Measurements from ENCODE around the gene MTCL3.

MTCL3 gene

DNA sequence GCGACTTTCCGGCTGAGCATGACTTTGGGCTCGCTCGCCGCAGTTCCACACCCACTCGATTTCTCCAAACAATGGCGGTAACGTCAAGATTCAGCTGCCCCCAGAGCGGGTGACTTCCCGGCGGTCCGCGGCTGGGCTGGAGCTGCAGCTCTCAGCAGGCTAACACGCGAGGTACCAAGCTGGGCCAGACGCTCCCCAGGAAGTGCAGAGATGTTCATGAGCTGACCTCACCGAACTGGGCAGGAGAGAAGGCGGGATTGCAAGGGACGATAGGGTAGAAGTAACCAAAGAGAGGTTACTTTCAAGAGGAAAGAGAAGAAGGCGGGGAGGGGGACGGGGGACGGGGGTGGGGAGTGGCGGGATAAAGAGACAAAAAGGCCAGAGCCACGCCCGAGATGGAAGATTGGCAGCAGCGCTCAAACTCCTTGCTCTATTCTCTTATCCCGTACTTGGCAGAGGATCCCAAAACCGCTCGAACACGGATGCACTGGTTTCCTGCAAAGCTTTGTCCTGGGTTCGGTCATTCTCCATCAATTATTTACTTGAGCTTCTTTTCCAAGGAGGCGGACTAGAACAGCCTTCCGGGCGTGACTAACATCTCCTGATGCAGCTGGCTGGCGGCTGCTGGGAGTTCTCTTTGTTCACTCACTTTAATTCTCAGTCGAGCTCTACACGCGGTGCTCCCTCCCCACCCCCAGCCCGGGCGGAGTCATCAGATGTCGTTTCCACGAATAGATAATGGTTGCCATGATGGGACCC is at the start of gene MTCL3:
TSS of gene MTCL3 (minus strand) at position 626 of the 759 bp plus-strand sequence.
- ATAC-seq, result no peak
- DNase-seq, result peak; percentile 53
- intact Hi-C loops (cut with micrococcal nuclease), result no loop called here

DNA sequence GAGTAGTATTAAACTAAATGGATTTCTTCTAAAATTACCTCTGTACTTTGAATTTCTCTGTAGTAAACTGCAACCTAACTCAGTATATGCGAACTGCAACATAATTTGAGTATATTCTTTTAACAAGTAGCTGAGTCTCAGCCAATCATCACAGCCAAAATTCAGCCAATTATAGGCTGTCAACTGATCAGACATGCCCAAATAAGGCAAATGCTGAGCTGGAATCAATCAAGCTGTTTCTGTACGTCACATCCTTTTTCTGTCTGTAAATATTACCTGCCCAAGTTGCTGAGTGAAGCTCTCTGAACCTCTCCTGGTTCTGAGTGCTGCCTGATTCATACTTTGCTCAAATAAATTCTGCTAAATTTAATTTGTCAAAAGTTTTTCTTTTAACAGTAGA is 48.3 kb upstream of the MTCL3 start:
- DNase-seq (no peak), ATAC-seq (no peak)
- intact Hi-C loops (cut with micrococcal nuclease), result no loop called here

DNA sequence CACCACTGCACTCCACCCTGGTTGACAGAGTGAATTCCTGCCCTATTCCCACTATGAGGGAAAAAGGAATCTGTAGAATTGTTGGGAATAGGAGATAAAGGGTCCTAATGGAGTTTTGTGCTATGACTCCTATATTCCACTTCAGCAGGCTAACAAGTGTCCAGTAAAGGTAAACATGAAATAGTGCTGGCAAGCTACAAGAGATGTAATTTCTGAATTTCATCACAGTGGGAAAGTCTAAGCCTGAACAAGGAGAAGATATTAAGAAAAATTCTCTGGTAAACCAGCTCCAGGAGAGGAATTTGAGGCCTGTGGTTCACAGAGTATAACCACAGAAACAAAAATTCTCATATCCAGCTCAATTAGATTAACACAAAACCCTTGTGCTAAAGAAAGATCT is 47.5 kb upstream of the MTCL3 start:
- intact Hi-C loops (cut with micrococcal nuclease), result no loop called here
- no peak for DNase-seq
- no peak for ATAC-seq

DNA sequence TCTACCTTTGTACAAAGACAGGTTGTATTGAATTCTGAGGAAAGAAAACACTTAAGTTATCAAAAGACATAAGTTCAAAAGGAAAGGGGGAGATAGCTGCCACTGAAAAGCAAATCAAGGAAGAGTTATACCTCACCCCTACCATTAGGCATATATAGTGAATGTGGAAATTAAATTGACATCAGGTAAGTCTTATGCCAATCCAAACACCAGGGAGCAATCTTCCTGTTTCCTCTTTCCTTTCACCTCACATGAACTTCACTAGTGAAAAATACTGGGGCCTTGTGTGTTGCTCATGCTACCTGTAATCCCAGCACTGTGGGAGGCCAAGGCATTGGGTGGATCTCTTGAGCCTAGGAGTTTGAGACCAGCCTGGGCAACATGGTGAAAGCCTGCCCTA is 47.0 kb upstream of the MTCL3 start:
- ATAC-seq (no peak), DNase-seq (no peak)
- intact Hi-C loops (cut with micrococcal nuclease), result no loop called here

DNA sequence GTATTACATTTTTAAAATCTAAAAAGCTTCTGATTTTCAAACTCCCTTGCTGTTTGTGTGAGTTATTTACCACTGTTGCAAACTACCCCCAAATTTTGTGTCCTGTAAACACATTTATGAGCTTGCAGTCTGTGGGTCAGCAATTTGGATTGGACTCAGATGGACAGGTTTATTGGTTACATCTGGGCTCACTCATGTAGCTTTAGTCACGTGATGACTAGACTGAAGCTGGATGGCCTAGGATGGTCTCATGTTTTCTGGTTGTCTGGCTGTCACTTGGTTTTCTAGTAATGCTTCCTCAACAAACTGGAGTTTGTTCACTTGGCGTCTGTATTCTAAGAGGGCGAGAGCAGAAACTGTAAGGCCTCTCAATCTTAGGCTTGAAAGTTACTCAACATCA is 45.6 kb upstream of the MTCL3 start:
- intact Hi-C loops (cut with micrococcal nuclease), result no loop called here
- ATAC-seq, result no peak
- DNase-seq, result no peak

DNA sequence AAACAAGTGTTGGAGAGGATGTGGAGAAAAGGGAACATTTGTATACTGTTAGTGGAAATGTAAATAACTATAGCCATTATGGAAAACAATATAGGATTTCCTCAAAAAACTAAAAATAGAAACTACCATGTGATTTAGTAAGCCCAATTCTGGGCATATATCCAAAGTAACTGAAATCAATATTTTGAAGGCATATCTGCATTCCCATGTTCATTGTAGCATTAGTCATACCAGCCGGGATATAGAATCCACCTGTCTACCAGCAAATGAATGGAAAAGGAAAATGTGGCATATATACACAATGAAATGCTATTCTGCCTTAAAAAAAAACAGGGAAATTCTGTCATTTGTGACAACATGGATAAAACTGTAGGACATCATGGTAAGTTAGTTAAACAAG is 42.5 kb upstream of the MTCL3 start:
- DNase-seq, result no peak
- intact Hi-C loops (cut with micrococcal nuclease), result no loop called here
- no peak for ATAC-seq

DNA sequence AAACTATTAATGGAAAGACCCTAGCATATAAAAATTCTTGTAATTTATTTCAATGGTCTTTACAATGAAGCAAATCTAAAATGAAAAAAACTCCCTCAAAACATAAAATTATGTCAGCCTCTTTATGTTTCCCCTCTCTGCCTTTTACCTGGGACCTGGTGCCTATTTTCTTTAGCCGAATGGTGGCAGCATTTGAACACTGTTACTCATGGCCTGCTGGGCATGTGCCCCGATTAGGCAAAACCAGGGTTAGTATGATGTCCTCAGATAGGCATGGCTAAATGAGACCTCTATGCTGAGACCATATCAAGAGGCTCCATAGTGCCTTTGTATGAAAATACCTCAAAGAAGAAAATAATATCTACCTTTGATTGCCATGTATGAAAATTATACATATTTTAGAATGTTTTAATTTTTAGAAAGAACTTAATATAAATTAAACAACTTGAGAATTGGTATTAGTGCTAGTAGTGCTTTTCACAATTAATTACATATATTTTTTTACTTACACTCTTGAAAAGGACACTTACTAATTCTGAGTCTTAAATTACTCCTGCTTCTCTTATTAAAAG is 35.4 kb upstream of the MTCL3 start:
- DNase-seq (no peak), ATAC-seq (no peak)
- intact Hi-C loops (cut with micrococcal nuclease), result no loop called here

DNA sequence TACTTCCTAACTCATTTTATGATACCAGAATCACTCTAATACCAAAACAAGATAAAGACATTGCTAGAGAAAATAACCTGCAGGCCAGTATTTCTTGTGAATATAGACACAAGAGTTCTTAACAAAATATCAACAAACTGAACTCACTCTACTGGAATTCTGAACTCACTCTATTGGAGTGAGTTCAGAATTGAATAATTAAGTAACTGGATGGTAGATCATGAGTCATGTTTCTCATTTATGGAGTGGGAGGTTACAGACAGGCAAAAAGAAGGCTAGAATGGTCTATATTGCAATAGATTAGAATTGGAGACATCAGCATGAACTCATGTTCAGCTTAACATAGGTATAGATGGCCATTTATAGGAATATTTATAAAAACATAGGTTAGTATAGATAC is 31.3 kb upstream of the MTCL3 start:
- intact Hi-C loops (cut with micrococcal nuclease), result no loop called here
- DNase-seq (no peak), ATAC-seq (no peak)

DNA sequence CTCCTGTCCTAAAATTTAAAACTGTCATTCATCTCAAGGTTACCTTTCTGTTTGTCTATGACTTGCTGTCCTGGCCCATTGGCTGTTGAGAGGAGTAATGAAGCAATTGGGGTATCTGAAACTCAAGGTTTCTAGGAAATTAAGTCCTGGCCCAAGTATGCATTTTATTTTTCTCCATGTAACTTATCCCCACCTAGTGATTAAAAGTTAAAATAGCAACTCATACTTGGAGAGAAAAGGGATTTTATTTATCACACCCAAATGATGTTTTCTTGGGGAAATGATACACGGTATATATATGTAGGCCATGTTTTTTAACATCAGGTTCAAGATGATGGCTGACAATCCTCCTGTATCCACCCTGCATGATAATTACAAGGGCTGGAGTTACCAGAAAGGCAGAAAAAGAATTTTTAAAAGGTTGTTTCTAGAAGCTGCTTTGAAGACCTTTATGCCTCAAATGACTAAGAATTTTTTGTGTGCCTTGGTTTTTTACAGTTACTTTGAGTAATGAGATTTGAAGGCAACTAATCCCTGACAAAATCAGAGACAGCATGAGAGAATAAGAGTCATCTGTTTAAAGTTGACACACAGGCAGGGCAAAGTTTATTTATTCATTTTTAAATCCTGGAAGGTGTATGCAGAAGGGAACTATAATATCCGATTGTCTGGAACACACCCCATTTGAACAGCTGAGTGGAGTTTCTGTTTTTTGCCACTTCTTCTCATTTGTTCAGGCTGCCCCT is 28.9 kb upstream of the MTCL3 start:
- intact Hi-C loops (cut with micrococcal nuclease), result no loop called here
- DNase-seq (no peak), ATAC-seq (no peak)

DNA sequence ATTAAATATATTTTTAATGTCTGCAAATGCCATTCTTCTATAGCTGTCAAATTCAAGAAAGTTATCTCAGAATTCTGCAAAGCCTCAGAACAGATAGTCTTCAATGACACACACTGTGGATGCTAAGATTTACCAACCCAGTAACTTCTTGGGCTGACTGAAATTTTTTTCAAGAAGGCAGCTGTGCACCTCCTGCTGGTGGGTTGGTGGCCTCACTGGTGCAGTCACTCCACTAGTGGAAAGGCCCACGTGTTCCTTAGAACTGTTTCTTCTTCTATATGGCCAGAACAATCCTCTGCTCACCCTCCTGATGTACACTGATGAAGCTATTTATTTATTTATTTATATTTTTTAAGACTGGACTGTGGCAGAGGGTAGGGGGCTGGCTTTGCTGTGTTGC is 28.1 kb upstream of the MTCL3 start:
- no peak for ATAC-seq
- no peak for DNase-seq
- intact Hi-C loops (cut with micrococcal nuclease), result no loop called here

DNA sequence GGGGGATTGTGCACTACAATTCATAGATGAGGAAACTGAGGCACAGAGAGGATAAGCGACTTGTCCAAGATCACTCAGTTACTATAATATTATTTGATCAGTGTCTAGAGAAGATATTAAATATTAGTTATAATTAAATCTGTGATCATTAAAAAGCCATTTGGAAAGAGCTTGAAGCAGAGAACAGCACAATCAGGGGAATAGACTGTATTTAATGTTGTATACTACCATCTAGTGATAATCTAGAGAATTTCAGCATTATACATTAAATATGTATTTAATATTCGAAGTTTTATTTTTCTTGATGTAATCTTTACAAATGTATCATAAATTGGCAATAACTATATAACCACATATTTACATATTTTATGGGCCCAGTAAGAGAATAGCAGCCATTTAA is 20.1 kb upstream of the MTCL3 start:
- no peak for ATAC-seq
- intact Hi-C loops (cut with micrococcal nuclease), result loop anchor here (10.0 kb wide), 1 partner anchor 74 kb away; no protein-coding TSS in a partner anchor
- no peak for DNase-seq

DNA sequence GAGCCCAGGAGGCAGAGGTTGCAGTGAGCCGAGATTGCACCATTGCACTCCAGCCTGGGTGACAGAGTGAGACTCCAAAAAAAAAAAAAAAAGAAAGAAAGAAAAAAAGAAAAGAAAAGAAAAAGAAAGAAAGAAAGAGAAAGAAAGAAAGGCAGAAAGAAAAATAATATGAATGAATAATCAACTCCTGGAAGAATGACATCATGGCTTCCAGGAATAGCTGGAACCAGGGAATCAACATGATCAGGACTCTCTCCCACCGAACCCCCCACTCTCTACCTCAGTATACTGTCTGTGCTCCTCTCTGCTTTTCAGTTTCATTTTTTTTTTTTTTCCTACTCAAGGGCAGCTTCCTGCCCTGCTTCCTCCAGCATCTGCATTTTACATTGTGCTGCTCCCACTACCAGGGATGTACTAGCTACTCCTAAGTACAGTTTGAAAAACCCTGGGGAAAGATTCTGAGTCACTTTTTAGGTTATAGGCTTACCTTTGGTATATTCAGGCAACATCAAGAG is 19.7 kb upstream of the MTCL3 start:
- DNase-seq, result no peak
- intact Hi-C loops (cut with micrococcal nuclease), result loop anchor here (10.0 kb wide), 1 partner anchor 74 kb away; no protein-coding TSS in a partner anchor
- no peak for ATAC-seq

DNA sequence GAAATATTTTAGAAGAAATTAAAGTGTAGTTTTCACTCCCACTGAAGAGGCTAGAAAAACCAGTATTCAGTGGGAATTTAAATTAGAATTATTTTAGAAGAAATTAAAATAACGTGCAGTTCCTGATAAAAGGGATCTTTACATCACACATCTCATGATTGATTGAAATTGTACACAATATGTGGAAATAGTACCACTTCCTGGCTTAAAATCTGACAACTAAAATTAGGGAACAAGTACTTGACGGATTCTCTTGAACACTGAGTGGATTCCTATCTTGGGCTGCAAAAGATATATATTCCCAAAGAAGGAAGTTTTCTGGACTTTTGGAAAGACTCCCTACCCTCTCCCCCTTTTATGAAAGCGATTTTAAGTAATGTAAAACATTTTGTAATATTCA is 14.6 kb upstream of the MTCL3 start:
- ATAC-seq, result no peak
- no peak for DNase-seq
- intact Hi-C loops (cut with micrococcal nuclease), result loop anchor here (10.0 kb wide), 1 partner anchor 69 kb away; no protein-coding TSS in a partner anchor

DNA sequence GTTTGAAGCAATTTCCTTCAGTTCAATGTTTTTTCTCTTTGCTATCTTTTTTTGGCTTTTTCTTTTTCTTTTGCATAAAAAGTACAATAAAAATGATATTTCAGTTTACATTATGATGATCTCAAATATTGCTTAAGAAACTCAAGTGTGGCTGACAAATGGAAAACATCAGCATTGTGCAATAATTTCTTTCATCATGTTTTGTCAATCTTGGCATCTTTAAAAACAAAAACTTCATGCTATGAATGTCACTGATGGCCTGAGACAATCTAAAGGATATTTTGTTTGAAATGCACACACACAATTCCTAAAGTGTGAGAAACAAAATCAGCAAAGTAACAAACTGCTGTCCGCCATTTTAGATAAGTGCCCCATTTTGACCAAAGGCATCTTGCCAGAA is 13.9 kb upstream of the MTCL3 start:
- intact Hi-C loops (cut with micrococcal nuclease), result loop anchor here (10.0 kb wide), 1 partner anchor 68 kb away; no protein-coding TSS in a partner anchor
- no peak for ATAC-seq
- no peak for DNase-seq

DNA sequence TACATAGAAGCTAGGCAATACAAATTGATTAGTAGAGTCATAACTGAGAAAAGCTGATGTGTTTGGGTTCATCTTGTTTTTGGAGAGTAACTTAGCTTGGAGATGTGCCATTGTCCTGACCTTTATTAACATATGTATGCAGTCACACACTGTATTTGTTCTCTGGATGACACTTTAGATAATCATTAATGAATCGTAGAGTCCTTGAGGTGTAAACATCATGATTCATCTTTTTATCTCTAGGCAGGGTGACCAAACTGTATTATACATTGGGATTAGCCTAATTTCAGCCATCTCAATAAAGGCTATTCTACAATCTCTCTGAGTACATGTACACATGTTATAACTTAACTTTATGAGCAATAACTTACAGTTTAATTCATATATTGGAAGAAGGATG is 3.6 kb upstream of the MTCL3 start:
- intact Hi-C loops (cut with micrococcal nuclease), result no loop called here
- ATAC-seq (no peak), DNase-seq (no peak)

DNA sequence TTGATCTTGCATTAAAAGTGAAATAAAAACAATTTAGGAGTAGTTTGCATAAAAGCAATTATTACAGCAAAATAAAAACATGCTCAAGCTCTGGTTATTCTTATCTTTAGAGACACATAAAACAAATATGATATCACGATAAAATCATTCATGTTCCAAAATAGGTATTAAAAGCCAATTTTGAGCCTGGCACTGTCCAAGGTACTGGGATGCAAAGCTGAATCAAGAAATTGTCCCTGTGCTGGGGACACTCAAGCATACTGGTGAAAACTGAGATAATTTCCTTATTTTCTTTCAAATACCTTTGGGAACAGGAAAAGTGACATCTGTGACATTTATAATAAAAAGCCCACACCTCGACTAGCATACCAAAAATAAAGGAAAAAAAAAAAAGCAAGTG is 931 bp upstream of the MTCL3 start:
- intact Hi-C loops (cut with micrococcal nuclease), result no loop called here
- DNase-seq (no peak), ATAC-seq (no peak)

DNA sequence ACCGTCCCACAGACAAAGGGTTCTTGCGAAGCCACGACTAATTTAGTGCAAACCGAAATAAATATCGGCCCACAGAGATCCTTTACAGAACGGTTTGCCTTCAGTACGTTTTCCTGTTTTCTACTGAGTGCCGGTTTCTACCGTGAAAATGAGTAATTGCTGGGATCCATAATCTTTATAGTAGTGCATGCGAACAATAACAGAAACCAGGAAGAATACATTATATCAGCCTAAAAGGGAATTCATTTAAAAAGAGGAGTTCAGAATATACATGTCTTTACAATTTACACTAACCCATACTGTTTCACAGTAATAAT is 292 bp upstream of the MTCL3 start:
- intact Hi-C loops (cut with micrococcal nuclease), result no loop called here
- no peak for DNase-seq
- ATAC-seq, result no peak

DNA sequence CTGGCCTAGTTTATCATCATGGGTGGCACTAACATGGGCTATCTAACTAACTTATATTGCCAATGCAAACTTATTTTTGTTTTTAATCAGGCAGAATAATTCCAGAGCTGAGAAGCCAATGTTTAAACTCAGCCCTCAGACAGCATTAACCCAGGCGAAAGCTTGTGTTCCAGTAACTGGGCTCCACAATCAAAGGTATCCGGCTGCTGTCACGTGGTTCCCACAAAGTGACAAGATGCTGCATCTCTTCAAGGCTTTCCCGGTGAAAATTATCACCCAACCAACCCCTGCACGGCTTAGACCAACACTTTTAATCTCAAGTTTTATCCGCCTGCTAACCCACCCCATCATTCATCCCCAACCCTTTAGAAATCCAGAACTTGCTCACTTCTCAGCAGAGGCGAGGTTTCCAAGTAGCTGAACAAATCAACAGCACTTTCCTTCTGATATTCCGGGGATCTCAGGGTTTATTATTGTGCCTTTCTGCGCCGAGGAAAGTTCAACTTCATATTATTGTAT is 885 bp downstream of the MTCL3 start:
- DNase-seq (no peak), ATAC-seq (no peak)
- intact Hi-C loops (cut with micrococcal nuclease), result no loop called here

DNA sequence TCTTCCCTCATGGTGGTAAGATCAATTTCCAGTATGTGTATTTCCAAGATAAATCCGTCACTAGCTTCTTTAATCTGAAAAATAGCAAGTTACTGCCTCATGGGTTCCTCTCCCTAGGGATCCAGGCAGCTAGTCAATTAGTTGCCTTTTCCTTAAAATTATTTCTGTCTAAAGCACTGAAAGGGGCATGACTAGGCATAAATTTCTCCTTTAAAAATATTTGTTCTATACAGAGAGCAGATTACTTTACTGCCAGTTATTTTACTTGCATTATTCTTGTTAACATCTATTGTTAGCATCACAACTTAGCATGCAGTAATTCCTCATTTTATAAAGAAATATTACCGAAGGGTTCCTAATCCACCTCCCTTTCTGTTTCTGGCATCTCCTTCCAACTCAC is 1.4 kb downstream of the MTCL3 start:
- intact Hi-C loops (cut with micrococcal nuclease), result no loop called here

DNA sequence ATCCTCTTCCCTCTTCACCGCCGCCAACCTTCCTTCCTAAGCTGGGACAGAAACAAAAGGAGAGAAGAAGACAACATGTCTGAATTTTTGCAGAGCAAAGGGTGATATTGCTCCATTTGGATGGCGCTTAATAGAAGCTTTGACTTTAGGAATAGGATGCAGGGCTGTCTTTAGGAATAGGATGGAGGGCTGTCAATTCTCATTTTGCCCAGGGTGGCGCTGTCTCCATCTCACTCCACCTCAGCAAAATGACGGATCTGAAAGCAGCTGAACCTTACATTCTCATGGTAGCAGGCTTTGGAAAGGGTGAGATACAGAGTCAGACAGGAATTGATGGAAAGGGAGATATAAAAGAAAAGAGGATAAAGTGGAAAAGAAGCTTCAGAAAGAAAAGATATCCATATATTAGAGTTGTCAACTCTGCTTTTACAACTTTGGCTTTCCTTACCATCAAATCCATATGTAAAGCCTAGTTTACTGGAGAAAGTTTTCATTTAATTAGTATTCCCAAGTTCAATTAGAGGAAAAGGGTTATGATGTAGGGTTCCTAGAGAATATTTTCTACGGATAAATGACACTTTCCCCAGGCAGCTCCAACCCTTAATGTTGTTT is 2.4 kb downstream of the MTCL3 start:
- DNase-seq (no peak), ATAC-seq (peak; percentile 68)
- intact Hi-C loops (cut with micrococcal nuclease), result no loop called here

More for the DNA sequence above, 1.4 kb downstream of the MTCL3 start:
- DNase-seq (no peak), ATAC-seq (no peak)

Data from left ventricle myocardium superior (tissue), 1 donor.